HUDEP-2 (cell line): Measurements from ENCODE around the gene PPFIA1.

Source experiments
- DNase-seq, 76 experiments: peaks; one replicate each; lab custom pipeline; 2025; ENCODE audit not compliant: unreplicated experiment in 76 of 76; lab: John Stamatoyannopoulos, UW

PPFIA1 gene

GRCh38 chr11:70270104-70270876, at the start of gene PPFIA1:
TSS of gene PPFIA1 (plus strand) at chr11:70270690. CDS start at chr11:70272173, 1,483 bp downstream.
- DNase-seq = peak in 75 of 76 experiments; percentile 28 to 94 (median 87)

DNA sequence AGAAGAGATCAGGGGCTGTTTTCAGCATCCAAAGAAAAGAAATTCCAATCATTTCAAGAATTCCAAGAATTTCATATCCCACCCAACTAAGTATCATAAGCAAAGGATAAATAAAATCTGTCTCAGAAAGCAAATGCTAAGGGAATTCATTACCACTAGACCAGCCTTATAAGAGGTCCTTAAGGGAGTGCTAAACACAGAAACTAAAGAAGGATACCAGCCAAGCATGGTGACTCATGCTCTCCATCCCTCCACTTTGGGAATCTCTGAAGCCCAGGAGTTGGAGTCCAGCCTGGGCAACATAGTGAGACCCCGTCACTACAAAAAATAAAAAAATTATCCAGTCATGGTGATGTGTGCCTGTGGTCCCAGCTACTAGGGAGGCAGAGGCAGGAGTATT, 49.6 kb upstream of the PPFIA1 start:
- DNase-seq = no peak

DNA sequence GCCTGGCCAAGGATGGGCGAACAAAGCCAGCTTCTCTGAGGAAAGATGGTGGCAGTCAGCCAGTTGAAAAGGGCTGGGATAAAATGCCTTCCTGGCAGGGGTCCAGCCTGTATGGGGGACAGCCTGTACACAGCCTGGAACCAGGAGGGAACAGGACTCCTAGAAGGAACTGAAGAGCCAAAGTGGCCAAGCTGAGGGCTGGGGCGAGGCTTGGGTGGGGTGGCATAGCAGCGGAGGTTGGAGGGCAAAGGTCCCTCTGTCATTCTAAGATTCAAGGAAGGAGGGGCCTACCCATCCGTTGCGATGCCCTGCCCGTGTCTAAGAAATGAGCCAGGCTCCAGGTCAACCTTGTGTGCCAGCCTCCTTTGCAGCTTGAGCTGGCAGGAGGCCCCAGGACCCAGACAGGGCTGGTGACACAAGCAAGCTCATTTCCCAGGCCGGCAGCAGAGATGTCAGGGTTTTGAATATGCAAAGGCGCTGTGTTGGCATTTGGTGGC, 44.8 kb upstream of the PPFIA1 start:
- no peak for DNase-seq

- DNase-seq = no peak
These were observed 44.3 kb upstream of the PPFIA1 start for GRCh38 chr11:70226183-70226582.

DNA sequence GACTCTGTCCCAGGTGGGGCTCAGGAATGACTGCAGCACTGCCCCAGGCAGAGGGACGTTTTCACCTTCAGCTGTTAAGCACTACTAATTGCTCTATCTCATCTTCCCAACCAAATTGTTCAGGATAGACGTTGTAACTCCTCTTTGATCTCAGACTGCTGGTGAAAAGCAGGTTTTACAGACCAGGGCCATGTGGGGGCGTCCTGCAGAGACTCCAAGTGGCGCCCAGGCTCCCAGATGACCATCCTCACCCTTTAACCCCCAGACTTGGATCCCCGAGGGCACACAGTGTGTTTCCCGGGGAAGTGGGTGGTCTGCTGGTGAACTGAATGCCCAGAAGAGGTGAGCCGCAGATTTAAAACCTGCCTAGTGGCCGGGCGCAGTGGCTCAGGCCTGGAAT, 43.5 kb upstream of the PPFIA1 start:
- peak in 14 of 76 experiments; percentile 2 to 25 (median 8) for DNase-seq

DNA sequence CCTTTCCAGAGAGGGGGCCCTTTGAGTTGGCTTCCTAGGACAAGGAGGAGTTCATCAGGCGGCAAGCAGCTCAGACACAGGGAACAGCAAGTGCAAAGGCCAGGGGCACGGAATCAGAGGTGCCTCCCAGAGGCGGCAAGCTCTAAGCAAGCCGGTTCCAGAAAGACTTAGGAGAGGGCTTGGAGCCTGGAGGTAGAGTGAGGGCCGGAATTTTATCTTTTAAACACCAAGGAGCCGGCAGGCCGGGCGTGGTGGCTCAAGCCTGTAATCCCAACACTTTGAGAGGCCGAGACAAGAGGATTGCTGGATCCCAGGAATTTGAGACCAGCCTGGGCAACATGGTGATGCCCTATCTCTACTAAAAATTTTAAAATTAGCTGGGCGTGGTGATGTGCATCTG, 40.8 kb upstream of the PPFIA1 start:
- DNase-seq = no peak

DNA sequence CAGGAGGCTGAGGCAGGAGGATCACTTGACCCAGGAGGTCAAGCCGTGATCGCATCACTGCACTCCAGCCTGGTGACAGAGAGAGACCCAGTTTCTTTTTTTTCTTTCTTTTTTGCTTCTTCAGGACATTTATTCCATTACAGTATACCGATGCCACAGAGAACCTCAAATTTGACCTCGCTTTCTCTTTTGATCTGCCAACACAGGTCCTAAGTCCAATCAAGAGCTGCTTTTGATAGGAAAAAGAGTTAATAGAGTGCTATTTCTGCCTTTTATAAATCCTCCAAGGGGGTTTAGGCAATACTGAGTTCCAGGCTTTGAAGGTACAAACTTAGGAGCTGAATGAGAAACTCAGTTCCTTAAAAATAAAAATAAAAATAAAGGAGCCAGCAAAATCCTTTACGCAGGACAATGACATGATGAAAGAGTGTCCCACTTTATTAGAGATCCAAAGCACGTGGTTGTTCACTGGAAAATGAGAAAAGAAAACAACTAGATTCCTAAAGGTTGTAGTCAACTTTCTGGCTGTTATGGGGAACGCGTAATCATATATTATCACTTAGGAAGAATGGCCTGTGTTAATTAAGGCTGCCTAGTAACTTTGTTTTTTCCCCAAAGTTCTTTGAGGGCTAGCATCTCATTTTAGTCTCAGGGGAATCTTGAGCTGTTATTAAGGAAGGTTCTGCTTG, 40.2 kb upstream of the PPFIA1 start:
- DNase-seq = no peak

GRCh38 chr11:70230840-70231710, 39.4 kb upstream of the PPFIA1 start:
- no peak for DNase-seq

DNA sequence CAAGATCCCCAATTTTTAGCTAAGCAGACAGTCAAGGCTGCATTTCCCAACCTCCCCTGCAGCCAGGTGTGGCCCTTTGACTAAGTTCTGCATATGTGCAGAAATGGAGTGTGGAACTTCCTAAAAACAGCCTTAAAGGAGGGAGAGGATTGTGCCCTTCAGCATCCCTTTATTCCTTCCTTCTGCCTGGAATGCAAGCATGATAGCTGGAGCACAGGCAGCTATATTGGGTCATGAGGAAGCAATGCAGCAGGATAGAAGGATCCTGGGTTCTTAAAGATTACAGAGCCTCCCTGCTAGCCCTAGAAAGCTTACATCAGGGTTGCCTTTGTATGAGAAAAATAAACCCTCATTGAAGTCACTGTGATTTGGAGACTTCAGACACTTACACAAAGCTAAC, 37.5 kb upstream of the PPFIA1 start:
- DNase-seq = no peak

DNA sequence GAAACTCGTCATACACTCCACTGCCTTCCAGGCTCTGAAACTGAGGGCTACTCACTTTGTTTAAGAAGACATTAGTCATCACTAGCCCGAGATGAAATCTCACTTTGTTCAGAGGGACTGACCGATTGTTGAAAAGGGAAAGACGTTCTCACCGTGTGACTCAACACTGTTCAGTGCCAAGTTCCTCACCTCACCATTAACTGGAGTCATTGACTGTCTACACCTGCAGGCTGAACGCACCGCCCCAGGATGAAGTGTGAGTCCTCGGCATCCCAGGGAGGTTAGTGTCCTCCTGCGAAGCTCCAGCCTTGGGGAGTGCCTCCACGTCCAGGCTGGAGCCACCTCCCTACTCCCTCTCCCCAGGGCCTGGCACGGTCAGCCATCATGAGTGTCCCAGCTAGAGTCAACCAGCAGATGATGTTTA, 37.0 kb upstream of the PPFIA1 start:
- peak in 4 of 76 experiments; percentile 6 to 12 (median 10) for DNase-seq

DNA sequence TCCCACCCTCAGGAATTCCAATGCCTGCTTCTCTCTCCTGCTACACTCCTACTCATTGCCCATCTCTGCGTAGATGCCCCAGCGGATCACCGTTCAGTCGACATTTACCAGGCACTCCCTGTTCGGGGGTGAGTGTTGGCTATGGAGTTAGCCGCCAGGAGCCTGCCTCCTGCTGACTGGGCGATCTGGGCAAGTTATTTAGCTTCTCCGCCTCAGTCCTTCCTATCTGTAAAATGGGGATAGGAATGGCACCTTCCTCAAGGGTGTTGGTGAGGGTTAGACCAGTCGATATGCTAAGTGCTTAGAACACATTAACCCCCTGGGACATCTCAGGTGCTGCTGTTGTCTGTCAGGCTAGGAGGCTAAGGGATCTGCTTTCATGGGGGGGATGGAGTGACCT, 36.5 kb upstream of the PPFIA1 start:
- DNase-seq = no peak

GRCh38 chr11:70240337-70240736, 30.2 kb upstream of the PPFIA1 start:
- no peak for DNase-seq

GRCh38 chr11:70241709-70242108, 28.8 kb upstream of the PPFIA1 start:
- no peak for DNase-seq

GRCh38 chr11:70242885-70243284, 27.6 kb upstream of the PPFIA1 start:
- no peak for DNase-seq

DNA sequence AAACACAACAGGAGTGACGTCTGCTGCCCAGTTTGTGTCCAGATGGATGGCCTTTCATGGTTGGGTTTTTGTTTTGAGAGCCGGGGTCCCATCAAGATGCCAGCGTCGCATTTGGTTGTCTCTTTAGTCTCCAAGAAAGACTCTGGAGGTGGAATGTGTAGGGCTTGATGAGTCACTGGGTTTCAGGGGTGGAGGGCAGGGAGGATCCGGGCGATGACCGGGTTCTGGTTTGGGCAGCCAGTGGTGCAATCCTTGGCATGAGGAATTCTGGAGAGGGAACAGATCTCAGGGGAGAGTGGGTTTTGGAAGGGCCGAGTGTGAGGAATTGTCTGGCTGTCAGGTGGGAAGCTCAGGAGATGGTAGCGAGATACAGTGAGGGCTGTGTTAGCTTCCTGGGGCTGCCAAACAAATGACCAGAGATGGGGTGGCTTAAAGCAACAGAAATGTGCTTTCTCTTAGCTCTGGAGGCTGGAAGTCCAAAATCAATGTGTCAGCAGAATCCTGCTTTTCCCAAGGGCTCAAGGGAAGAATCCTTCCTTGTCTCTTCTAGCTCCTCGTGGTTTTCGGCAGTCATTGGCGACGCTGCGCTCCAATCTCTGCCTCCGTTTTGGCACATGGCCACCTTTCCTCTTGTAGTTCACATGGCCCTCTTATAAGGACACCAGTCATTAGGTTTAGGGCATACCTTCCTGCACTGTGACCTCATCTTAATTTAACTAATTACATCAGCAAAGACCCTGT, 26.4 kb upstream of the PPFIA1 start:
- DNase-seq = no peak

GRCh38 chr11:70244698-70245097, 25.8 kb upstream of the PPFIA1 start:
- DNase-seq = no peak

DNA sequence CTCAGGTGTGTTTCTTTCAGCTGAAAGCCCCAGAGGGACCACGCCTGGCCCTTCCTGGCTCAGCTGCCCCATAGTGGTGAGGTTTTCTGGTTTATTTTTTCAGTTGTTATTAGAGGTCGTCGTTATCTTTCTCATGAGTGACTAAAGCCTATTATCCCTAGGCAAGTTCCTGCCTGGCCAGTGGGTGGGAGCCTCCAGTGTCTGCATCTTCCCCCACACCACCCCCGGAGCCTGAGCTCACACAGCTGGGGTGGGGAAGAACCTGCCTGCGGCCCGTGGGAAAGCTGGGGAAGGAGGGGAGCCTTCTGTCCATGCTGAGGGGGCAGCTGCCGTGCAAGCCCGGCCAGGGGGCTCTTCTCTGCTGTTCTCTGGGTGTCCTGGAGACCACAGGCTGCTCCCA, 24.3 kb upstream of the PPFIA1 start:
- DNase-seq = no peak

DNA sequence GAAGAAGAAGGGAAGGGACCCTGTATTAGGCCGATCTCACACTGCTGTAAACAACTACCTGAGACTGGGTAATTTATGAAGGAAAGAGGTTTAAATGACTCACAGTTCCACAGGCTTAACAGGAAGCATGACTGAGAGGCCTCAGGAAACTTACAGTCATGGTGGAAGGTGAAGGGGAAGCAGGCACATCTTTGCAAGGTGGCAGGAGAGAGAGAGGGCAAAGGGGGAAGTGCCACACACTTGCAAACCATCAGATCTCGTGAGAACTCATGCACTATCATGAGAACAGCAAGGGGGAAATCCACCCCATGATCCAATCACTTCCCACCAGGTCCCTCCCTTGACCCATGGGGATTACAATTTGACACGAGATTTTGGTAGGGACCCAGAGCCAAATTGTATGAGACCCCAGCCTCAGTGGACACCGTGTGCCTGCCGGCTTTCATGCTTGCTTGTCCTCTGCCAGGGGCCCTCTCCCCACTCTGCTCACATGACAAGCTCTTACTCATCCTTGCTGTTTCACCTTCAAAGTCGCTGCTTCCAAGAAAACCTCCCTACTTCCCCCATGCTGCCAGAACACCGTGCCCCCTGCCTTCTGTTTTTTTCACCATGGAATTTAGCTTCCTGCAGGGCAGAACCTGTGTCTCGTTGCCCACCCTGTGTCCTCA, 23.3 kb upstream of the PPFIA1 start:
- DNase-seq = no peak

- no peak for DNase-seq
These were observed 22.8 kb upstream of the PPFIA1 start for GRCh38 chr11:70247710-70248072.
